Vagina (tissue), 2 donors: ENCODE measurements around the gene CST7. TPM values are rescaled to one million over a fixed set of nuclear protein-coding genes. Genes with fewer than 3 reads are reported as not detected.
A peak's percentile ranks its signal among the peaks of the same experiment; 100 is the strongest.
"Not testable (repeated sequence)": the region's sequence is repeated elsewhere in the genome, so short reads cannot be mapped to it uniquely, and the experiment has no call there.

ENCODE experiments used
- DNase-seq, 2 donors: peaks; one replicate each; pipeline ENCODE4 v3.0.0-alpha.2; 2017; ENCODE audit errors: extremely low spot score in 2 of 2
- H3K27ac ChIP-seq: fragments of 200-600 bp; sonication (generic); one replicate; pipeline ENCODE4 v1.5.1; 2019
- H3K27me3 ChIP-seq: fragments of 200-600 bp; sonication (generic); one replicate; pipeline ENCODE4 v1.5.1; 2019
- H3K36me3 ChIP-seq, 2 donors: fragments of 200-600 bp; sonication (generic); one replicate each; pipeline ENCODE4 v1.5.1; 2017 to 2019
- H3K4me1 ChIP-seq: fragments of 200-600 bp; sonication (generic); one replicate; pipeline ENCODE4 v1.5.1; 2019
- H3K4me3 ChIP-seq, 2 donors: fragments of 200-600 bp; sonication (generic); 1 replicate in 1 of 2; 2 replicates in 1 of 2; pipeline ENCODE4 v1.5.1; 2016 to 2019
- H3K9me3 ChIP-seq: fragments of 200-600 bp; sonication (generic); one replicate; pipeline ENCODE4 v1.5.1; 2019
- POLR2A ChIP-seq, 2 donors: fragments of 450-650 bp; IDR thresholded peaks; one replicate each; pipeline ENCODE4 v1.6.1; 2017; ENCODE audit warnings: antibody characterized with exemption in 2 of 2, mild to moderate bottlenecking in 2 of 2, moderate library complexity in 2 of 2
- POLR2AphosphoS5 ChIP-seq, 2 donors: sonication (generic); formaldehyde crosslinking; IDR thresholded peaks; one replicate each; pipeline ENCODE4 v1.9.0; 2017; ENCODE audit warnings: antibody characterized with exemption in 2 of 2, mild to moderate bottlenecking in 2 of 2, low read depth in 1 of 2; ENCODE audit not compliant: insufficient read depth in 1 of 2
- intact Hi-C: fragments of 100-400 bp; cut with DNase I; formaldehyde crosslinking; loops from one replicate; pipeline ENCODE4 v1.15.1; 2023
- total RNA-seq: library from RNA; depleted of rRNA; stranded (reverse); fragments of >200 nt; gene quantifications from one replicate; pipeline ENCODE4 v1.2.3, GENCODE V29; 2016
- TF ChIP-seq, protein P1 (sequence below), 3 experiments: fragments of 450-650 bp in 2 of 3; fragments of 200-600 bp in 1 of 3; sonication (generic) in 1 of 3; IDR thresholded peaks; one replicate each; pipeline ENCODE4 v1.5.1; 2017 to 2019; ENCODE audit warnings: antibody characterized with exemption in 3 of 3, mild to moderate bottlenecking in 2 of 3, moderate library complexity in 2 of 3

Gene CST7
- total RNA-seq, 1 donor from 2014 or later = 3.7 TPM

GRCh38 chr20:24917797-24918578 is 31.1 kb upstream of the CST7 start:
- Histone ChIP-seq H3K27ac (no peak overlapping the region), H3K4me3 (no peak overlapping the region), H3K9me3 (no peaks in the 10 kb centered on the region), H3K36me3 (no peaks in the 10 kb centered on the region), H3K27me3 (no peaks in the 10 kb centered on the region), H3K4me1 (peaks cover 4% of the 10 kb centered on the region)
- no peak for DNase-seq
- intact Hi-C loops = loop anchor here (5.0 kb wide), 1 partner anchor 616 kb away; no protein-coding TSS in a partner anchor
- TF ChIP-seq, protein P1, sequence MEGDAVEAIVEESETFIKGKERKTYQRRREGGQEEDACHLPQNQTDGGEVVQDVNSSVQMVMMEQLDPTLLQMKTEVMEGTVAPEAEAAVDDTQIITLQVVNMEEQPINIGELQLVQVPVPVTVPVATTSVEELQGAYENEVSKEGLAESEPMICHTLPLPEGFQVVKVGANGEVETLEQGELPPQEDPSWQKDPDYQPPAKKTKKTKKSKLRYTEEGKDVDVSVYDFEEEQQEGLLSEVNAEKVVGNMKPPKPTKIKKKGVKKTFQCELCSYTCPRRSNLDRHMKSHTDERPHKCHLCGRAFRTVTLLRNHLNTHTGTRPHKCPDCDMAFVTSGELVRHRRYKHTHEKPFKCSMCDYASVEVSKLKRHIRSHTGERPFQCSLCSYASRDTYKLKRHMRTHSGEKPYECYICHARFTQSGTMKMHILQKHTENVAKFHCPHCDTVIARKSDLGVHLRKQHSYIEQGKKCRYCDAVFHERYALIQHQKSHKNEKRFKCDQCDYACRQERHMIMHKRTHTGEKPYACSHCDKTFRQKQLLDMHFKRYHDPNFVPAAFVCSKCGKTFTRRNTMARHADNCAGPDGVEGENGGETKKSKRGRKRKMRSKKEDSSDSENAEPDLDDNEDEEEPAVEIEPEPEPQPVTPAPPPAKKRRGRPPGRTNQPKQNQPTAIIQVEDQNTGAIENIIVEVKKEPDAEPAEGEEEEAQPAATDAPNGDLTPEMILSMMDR (IDR thresholded peaks at IDR 0.05) = peak; percentile 37 to 83 (median 71)
- TF ChIP-seq POLR2AphosphoS5 (IDR thresholded peaks at IDR 0.05; ENCODE audit: insufficient read depth in 1 of 2, low read depth in 1 of 2) = no peak

- intact Hi-C loops = loop anchor here (5.0 kb wide), 1 partner anchor 617 kb away; no protein-coding TSS in a partner anchor
- no peak for DNase-seq
- H3K27me3 ChIP-seq = no peaks in the 10 kb centered on the region
- no peaks in the 10 kb centered on the region for H3K9me3 ChIP-seq
- peaks cover 4% of the 10 kb centered on the region for H3K4me1 ChIP-seq
- TF ChIP-seq, protein P1 (IDR thresholded peaks at IDR 0.05) = no peak
- TF ChIP-seq POLR2AphosphoS5 (IDR thresholded peaks at IDR 0.05; ENCODE audit: insufficient read depth in 1 of 2, low read depth in 1 of 2) (no peak), POLR2A (IDR thresholded peaks at IDR 0.05) (no peak)
- no peaks in the 10 kb centered on the region for H3K36me3 ChIP-seq
- no peak overlapping the region for H3K4me3 ChIP-seq
- H3K27ac ChIP-seq = no peak overlapping the region
These were observed 30.2 kb upstream of the CST7 start for GRCh38 chr20:24918579-24919566.

GRCh38 chr20:24919665-24920064 is 29.4 kb upstream of the CST7 start:
- H3K4me3 ChIP-seq, H3K4me1 ChIP-seq, H3K36me3 ChIP-seq, DNase-seq, H3K27me3 ChIP-seq, H3K9me3 ChIP-seq, H3K27ac ChIP-seq: not testable (repeated sequence)
- intact Hi-C loops = loop anchor here (5.0 kb wide), 1 partner anchor 617 kb away; no protein-coding TSS in a partner anchor

GRCh38 chr20:24920706-24921105 is 28.4 kb upstream of the CST7 start:
- H3K9me3 ChIP-seq, H3K4me3 ChIP-seq, intact Hi-C loops: not testable (repeated sequence)

GRCh38 chr20:24929259-24929658 is 19.8 kb upstream of the CST7 start:
- H3K27me3 ChIP-seq, H3K36me3 ChIP-seq, H3K27ac ChIP-seq, H3K4me1 ChIP-seq, DNase-seq, H3K9me3 ChIP-seq, intact Hi-C loops, H3K4me3 ChIP-seq: not testable (repeated sequence)

More at GRCh38 chr20:24920706-24921105, 28.4 kb upstream of the CST7 start:
- not testable (repeated sequence) for H3K4me1 ChIP-seq, H3K36me3 ChIP-seq, H3K27ac ChIP-seq, H3K27me3 ChIP-seq, DNase-seq

- DNase-seq = peak; percentile 86 to 96
- H3K36me3 ChIP-seq, H3K27me3 ChIP-seq, H3K4me1 ChIP-seq, H3K9me3 ChIP-seq, H3K27ac ChIP-seq, intact Hi-C loops: not testable (repeated sequence)
- H3K4me3 ChIP-seq = peak overlapping the region in 1 of 2 donors; percentile 24
These were observed 19.0 kb upstream of the CST7 start for GRCh38 chr20:24929867-24930723.

GRCh38 chr20:24930724-24931688 is 18.1 kb upstream of the CST7 start:
- H3K36me3 ChIP-seq, intact Hi-C loops, H3K27me3 ChIP-seq, H3K27ac ChIP-seq, H3K4me1 ChIP-seq, H3K9me3 ChIP-seq: not testable (repeated sequence)
- peak; percentile 81 to 95 for DNase-seq
- peak overlapping the region in 1 of 2 donors; percentile 24 for H3K4me3 ChIP-seq

- DNase-seq, H3K27me3 ChIP-seq, H3K4me3 ChIP-seq, H3K4me1 ChIP-seq, H3K27ac ChIP-seq, intact Hi-C loops, H3K36me3 ChIP-seq, H3K9me3 ChIP-seq: not testable (repeated sequence)
These were observed 17.2 kb upstream of the CST7 start for GRCh38 chr20:24931893-24932292.
